Neural progenitor cell (in vitro differentiated cells): ENCODE measurements around the gene FAM174C. TPM values are rescaled to one million over a fixed set of nuclear protein-coding genes. Genes with fewer than 3 reads are reported as not detected.

Source experiments
- DNase-seq: peaks from one replicate; pipeline ENCODE4 v3.0.0-alpha.2; 2016; ENCODE audit warnings: low spot score
- H2AFZ ChIP-seq: fragments of 200-600 bp; sonication (generic); replicated peaks from 2 replicates; pipeline ENCODE4 v1.6.1; 2016; ENCODE audit warnings: antibody characterized with exemption
- H3F3A ChIP-seq: fragments of 200-600 bp; sonication (generic); 2 replicates; pipeline ENCODE4 v1.6.1; 2016; ENCODE audit warnings: antibody characterized with exemption, low read depth
- H3K27ac ChIP-seq: fragments of 200-600 bp; sonication (generic); 2 replicates; pipeline ENCODE4 v1.5.1; 2016; ENCODE audit warnings: mild to moderate bottlenecking
- H3K27me3 ChIP-seq: fragments of 200-600 bp; sonication (generic); 2 replicates; pipeline ENCODE4 v1.6.1; 2016; ENCODE audit warnings: mild to moderate bottlenecking, moderate library complexity
- H3K36me3 ChIP-seq: fragments of 200-600 bp; sonication (generic); 2 replicates; pipeline ENCODE4 v1.5.1; 2016
- H3K4me1 ChIP-seq: fragments of 200-600 bp; sonication (generic); 2 replicates; pipeline ENCODE4 v1.6.1; 2016; ENCODE audit warnings: mixed run types
- H3K4me2 ChIP-seq: fragments of 200-600 bp; sonication (generic); 2 replicates; pipeline ENCODE4 v1.6.1; 2016
- H3K4me3 ChIP-seq: fragments of 200-600 bp; sonication (generic); 2 replicates; pipeline ENCODE4 v1.5.1; 2016
- H3K79me2 ChIP-seq: fragments of 200-600 bp; sonication (generic); 2 replicates; pipeline ENCODE4 v1.6.1; 2016; ENCODE audit warnings: low read depth
- H3K9ac ChIP-seq: fragments of 200-600 bp; sonication (generic); 2 replicates; pipeline ENCODE4 v1.6.1; 2016
- H3K9me3 ChIP-seq: fragments of 200-600 bp; sonication (generic); 2 replicates; pipeline ENCODE4 v1.5.1; 2016; ENCODE audit warnings: low read depth
- H4K20me1 ChIP-seq: fragments of 200-600 bp; sonication (generic); 2 replicates; pipeline ENCODE4 v1.6.1; 2016; ENCODE audit warnings: low read depth
- H3K27ac Mint-ChIP-seq: 3 replicates; pipeline ENCODE4 v1.8.0; 2021; ENCODE audit warnings: mixed read lengths
- H3K27me3 Mint-ChIP-seq: 2 replicates; pipeline ENCODE4 v1.8.0; 2022; ENCODE audit warnings: low read depth, mild to moderate bottlenecking, inconsistent platforms, moderate library complexity, mixed read lengths; ENCODE audit not compliant: insufficient read depth
- H3K36me3 Mint-ChIP-seq: 3 replicates; pipeline ENCODE4 v1.8.0; 2021; ENCODE audit warnings: mixed read lengths
- H3K4me1 Mint-ChIP-seq: 3 replicates; pipeline ENCODE4 v1.8.0; 2021; ENCODE audit warnings: mixed read lengths
- H3K4me3 Mint-ChIP-seq: 3 replicates; pipeline ENCODE4 v1.8.0; 2021; ENCODE audit warnings: mild to moderate bottlenecking, moderate library complexity, mixed read lengths
- H3K9me3 Mint-ChIP-seq: 3 replicates; pipeline ENCODE4 v1.8.0; 2020; ENCODE audit warnings: mixed read lengths
- EZH2 ChIP-seq: fragments of 200-600 bp; sonication (generic); IDR thresholded peaks from 2 replicates; pipeline ENCODE4 v1.6.1; 2017; ENCODE audit warnings: antibody characterized with exemption, mild to moderate bottlenecking, moderate library complexity
- EZH2phosphoT487 ChIP-seq: fragments of 200-600 bp; sonication (generic); IDR thresholded peaks from 2 replicates; pipeline ENCODE4 v1.6.1; 2017; ENCODE audit warnings: antibody characterized with exemption
- total RNA-seq: library from RNA; depleted of rRNA; stranded (reverse); fragments of >200 nt; gene quantifications from 2 replicates; pipeline ENCODE4 v1.2.3, GENCODE V29; 2015; ENCODE audit warnings: low replicate concordance
- TF ChIP-seq, protein P1 (sequence below): fragments of 200-600 bp; sonication (generic); IDR thresholded peaks from 2 replicates; pipeline ENCODE4 v1.5.1; 2017; ENCODE audit warnings: antibody characterized with exemption, mild to moderate bottlenecking

FAM174C gene
- total RNA-seq, 1 donor from 2014 or later, result 4.8 TPM

DNA sequence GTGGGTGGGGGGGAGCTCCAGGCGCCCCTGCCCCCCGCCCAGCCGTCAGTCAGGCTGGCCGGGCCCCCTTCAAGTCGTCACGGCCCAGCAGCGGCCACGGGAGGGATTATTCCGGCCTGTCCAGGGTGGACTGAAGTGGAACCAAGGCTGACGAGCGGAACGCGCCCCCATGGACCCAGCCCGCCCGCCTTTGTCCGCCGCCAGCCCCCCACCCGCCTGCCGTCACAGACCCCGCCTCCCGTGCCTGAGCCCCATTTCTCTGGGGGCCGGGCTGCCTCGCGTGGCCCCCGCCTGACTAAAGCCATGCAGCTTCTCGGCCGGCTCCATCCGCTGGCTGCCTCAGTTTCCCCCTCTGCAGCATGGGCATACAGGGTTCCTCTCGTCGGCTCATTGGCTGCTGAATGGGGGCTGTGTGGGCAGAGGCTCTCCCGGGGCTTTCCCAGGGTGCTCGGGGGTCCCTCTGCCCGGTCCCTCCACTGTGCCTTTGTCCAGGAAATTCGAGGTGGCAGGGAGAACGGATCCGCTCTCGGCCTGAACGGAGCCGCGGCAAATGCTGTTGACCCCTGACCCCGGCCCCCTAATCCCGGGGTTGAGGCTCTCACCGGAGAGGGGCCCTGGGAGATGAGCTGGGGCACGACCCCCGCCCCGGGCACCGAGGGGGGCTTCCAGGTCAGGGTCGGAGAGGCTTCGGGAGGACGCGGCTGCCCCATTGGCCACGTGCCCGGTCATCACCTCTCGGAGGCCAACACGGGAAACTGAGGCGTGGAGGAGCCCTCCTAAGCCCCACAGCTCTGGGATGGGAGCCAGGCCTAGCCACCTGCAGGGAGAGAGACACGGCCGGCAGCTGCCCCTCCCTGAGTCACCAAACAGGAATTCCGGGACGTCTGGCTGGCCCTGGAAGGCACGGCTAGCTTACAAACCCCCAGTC is 37.7 kb downstream of the FAM174C start:
- Histone ChIP-seq H3F3A (peaks cover 38% of the 10 kb centered on the region), H3K9ac (no peak overlapping the region), H2AFZ (no peak overlapping the region), H3K79me2 (no peaks in the 10 kb centered on the region), H4K20me1 (no peaks in the 10 kb centered on the region), H3K9me3 (no peaks in the 10 kb centered on the region), H3K4me1 (peaks cover 25% of the 10 kb centered on the region), H3K27me3 (peaks cover 29% of the 10 kb centered on the region), H3K4me2 (peak overlapping the region; percentile 6), H3K27ac (no peak overlapping the region), H3K36me3 (no peaks in the 10 kb centered on the region), H3K4me3 (no peak overlapping the region)
- no peak overlapping the region for H3K4me3 Mint-ChIP-seq
- H3K9me3 Mint-ChIP-seq, result peaks cover 3% of the 10 kb centered on the region
- peak; percentile 48 for DNase-seq
- H3K27me3 Mint-ChIP-seq, result peaks cover 16% of the 10 kb centered on the region
- H3K27ac Mint-ChIP-seq, result no peak overlapping the region
- H3K4me1 Mint-ChIP-seq, result peaks cover 22% of the 10 kb centered on the region
- H3K36me3 Mint-ChIP-seq, result no peaks in the 10 kb centered on the region
- TF ChIP-seq, protein P1, sequence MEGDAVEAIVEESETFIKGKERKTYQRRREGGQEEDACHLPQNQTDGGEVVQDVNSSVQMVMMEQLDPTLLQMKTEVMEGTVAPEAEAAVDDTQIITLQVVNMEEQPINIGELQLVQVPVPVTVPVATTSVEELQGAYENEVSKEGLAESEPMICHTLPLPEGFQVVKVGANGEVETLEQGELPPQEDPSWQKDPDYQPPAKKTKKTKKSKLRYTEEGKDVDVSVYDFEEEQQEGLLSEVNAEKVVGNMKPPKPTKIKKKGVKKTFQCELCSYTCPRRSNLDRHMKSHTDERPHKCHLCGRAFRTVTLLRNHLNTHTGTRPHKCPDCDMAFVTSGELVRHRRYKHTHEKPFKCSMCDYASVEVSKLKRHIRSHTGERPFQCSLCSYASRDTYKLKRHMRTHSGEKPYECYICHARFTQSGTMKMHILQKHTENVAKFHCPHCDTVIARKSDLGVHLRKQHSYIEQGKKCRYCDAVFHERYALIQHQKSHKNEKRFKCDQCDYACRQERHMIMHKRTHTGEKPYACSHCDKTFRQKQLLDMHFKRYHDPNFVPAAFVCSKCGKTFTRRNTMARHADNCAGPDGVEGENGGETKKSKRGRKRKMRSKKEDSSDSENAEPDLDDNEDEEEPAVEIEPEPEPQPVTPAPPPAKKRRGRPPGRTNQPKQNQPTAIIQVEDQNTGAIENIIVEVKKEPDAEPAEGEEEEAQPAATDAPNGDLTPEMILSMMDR, result no peak
- TF ChIP-seq EZH2phosphoT487, result no peak

DNA sequence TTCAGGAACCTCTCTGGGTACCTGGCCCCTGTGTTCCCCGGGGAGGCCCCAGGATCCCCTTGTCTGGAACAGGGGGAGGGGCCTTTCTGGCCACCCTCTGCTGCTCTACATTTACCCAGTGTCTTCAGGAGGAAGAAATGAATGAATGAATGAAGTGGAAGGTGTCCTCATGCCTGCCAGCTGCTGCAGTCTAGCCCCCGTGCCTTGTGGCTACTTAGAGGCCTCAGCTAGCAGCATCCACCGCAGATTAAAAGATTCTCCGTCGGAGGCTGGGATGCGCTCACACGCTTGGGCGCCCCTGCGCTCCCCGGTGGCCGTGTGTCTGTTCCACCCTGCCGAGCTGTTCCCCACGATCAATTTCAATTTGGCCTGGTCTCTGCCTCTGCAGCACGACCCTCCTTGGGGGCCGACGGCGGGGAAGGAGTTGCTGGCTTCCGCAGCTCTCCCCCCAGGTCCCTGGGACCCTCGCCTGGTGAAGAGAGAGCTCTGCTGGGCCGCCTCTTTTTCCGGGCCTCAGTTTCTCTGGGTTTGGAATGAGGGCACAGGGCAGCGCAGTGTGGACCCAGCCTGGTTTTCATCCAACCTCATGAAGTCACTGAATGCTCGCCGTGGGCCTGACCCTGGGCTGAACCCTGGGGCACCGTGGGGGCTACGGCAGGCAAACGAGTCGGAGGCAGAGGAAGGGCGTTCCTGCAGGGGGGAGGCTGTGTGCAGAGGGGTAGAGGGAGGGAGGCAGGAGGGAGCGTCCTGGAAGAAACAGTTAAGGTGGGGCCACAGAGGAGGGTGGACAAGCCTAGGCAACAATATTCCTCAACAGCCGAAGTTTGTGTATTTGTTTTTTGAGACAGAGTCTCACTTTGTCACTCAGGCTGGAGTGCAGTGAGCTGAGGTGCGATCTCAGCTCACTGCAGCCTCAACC is 38.6 kb downstream of the FAM174C start:
- TF ChIP-seq EZH2 (no peak), EZH2phosphoT487 (no peak)
- TF ChIP-seq, protein P1, result no peak
- peaks cover 29% of the 10 kb centered on the region for H3K27me3 ChIP-seq
- Mint-ChIP-seq H3K27me3 (peaks cover 19% of the 10 kb centered on the region), H3K9me3 (peaks cover 3% of the 10 kb centered on the region), H3K36me3 (no peaks in the 10 kb centered on the region), H3K4me3 (peak overlapping the region; percentile 75), H3K27ac (no peak overlapping the region), H3K4me1 (peaks cover 28% of the 10 kb centered on the region)
- peaks cover 31% of the 10 kb centered on the region for H3K4me1 ChIP-seq
- no peak overlapping the region for H3K27ac ChIP-seq
- H3K9me3 ChIP-seq, result no peaks in the 10 kb centered on the region
- H3K79me2 ChIP-seq, result no peaks in the 10 kb centered on the region
- H3K4me3 ChIP-seq, result no peak overlapping the region
- H3F3A ChIP-seq, result peaks cover 45% of the 10 kb centered on the region
- no peaks in the 10 kb centered on the region for H4K20me1 ChIP-seq
- no peak overlapping the region for H3K9ac ChIP-seq
- no peak overlapping the region for H2AFZ ChIP-seq
- DNase-seq, result no peak
- H3K36me3 ChIP-seq, result no peaks in the 10 kb centered on the region
- no peak overlapping the region for H3K4me2 ChIP-seq

DNA sequence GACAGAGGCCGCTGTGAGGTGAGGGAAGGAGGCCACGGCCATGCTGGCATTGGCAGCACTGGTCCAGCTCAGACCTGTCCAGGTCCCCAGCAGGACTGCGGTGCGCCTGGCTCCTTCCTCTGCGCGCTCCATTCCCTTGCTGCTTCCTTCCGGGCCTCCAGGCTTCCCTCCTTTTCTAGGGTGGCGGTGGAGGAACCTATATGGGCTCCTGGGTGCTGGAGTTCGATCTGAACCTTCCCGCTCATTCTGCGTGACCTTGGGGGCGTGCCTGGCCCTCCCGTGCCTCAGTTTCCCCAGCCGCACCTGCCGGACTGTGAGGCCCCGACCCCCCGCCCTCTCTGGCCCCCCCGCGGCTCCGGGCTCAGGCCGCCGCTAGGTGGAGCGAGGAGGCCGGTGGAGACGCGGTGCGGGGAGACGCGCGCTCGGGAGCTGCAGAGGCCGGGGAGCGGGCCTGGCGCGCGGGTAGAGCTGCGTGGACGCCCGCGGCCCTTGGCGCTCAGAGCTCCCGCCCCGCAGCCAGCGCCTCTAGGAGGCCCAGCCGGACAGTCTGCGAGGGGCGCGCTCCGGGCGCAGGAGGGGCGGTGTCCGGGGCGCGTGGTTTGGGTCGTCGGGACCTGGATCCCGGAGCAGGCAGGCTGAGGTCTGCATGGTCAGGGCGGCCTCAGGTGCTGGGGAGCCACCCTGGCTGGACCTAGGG is 40.3 kb downstream of the FAM174C start:
- peak overlapping the region; percentile 64 for H2AFZ ChIP-seq
- H3K9me3 ChIP-seq, result no peaks in the 10 kb centered on the region
- no peaks in the 10 kb centered on the region for H3K36me3 ChIP-seq
- peaks cover 3% of the 10 kb centered on the region for H3K9me3 Mint-ChIP-seq
- peaks cover 28% of the 10 kb centered on the region for H3K4me1 Mint-ChIP-seq
- TF ChIP-seq EZH2 (peak; percentile 54), EZH2phosphoT487 (no peak)
- TF ChIP-seq, protein P1, result peak; percentile 72
- peak overlapping the region; percentile 78 for H3K4me2 ChIP-seq
- H3K27ac Mint-ChIP-seq, result no peak overlapping the region
- no peak overlapping the region for H3K9ac ChIP-seq
- peaks cover 29% of the 10 kb centered on the region for H3K27me3 ChIP-seq
- H3F3A ChIP-seq, result peaks cover 48% of the 10 kb centered on the region
- H3K4me3 Mint-ChIP-seq, result no peak overlapping the region
- no peak overlapping the region for H3K27ac ChIP-seq
- H3K27me3 Mint-ChIP-seq, result peaks cover 15% of the 10 kb centered on the region
- peaks cover 31% of the 10 kb centered on the region for H3K4me1 ChIP-seq
- no peaks in the 10 kb centered on the region for H3K79me2 ChIP-seq
- peak overlapping the region; percentile 36 for H3K4me3 ChIP-seq
- no peaks in the 10 kb centered on the region for H3K36me3 Mint-ChIP-seq
- peak; percentile 77 for DNase-seq
- no peaks in the 10 kb centered on the region for H4K20me1 ChIP-seq
